GM12864 (cell line): Measurements from ENCODE around the gene CCRL2.

Experiments used
- DNase-seq: peaks from one replicate; pipeline ENCODE4 v3.0.0-alpha.2; 2011; ENCODE audit warnings: low read depth
- H3K4me3 ChIP-seq: 2 replicates; pipeline ENCODE4 v1.5.1; 2011; ENCODE audit warnings: mild to moderate bottlenecking, low read depth, low read length, control low read depth
- TF ChIP-seq, protein P1 (sequence below): IDR thresholded peaks from 2 replicates; pipeline ENCODE4 v1.5.1; 2011; ENCODE audit warnings: low read depth, mild to moderate bottlenecking, moderate library complexity, low read length, control low read depth, inconsistent platforms; ENCODE audit errors: missing control alignments

Gene CCRL2

DNA sequence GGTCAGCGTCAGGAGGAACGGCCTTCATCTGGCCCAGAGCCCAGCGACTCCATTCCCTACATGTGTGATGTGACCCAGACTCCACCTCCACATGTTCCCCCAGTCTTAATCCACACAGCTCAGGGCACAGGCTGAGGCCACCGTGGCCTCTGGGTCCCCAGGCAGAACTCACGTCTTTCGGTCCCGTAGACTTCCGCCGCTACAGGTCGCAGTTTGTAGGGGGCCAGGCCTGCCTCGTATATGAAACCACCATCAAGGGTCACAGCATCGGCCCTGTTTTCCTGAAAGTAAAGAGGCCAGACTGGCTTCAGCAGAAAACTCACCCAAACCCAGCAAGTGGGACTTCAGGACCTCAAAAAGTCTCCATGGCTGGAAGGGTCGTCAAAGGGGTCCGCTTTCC lies 49.1 kb downstream of the CCRL2 start:
- DNase-seq: no peak
- no peak overlapping the region for H3K4me3 ChIP-seq
- TF ChIP-seq, protein P1, sequence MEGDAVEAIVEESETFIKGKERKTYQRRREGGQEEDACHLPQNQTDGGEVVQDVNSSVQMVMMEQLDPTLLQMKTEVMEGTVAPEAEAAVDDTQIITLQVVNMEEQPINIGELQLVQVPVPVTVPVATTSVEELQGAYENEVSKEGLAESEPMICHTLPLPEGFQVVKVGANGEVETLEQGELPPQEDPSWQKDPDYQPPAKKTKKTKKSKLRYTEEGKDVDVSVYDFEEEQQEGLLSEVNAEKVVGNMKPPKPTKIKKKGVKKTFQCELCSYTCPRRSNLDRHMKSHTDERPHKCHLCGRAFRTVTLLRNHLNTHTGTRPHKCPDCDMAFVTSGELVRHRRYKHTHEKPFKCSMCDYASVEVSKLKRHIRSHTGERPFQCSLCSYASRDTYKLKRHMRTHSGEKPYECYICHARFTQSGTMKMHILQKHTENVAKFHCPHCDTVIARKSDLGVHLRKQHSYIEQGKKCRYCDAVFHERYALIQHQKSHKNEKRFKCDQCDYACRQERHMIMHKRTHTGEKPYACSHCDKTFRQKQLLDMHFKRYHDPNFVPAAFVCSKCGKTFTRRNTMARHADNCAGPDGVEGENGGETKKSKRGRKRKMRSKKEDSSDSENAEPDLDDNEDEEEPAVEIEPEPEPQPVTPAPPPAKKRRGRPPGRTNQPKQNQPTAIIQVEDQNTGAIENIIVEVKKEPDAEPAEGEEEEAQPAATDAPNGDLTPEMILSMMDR: no peak
